AG09309 (cell line): ENCODE data around the gene PTHLH.

Experiments used
- DNase-seq: peaks from one replicate; pipeline ENCODE4 v3.0.0-alpha.2; 2010; ENCODE audit warnings: low read depth
- H3K4me3 ChIP-seq: 2 replicates; pipeline ENCODE4 v1.5.1; 2011; ENCODE audit warnings: mild to moderate bottlenecking, low read depth, low read length, moderate library complexity; ENCODE audit not compliant: control insufficient read depth
- TF ChIP-seq, protein P1 (sequence below): IDR thresholded peaks from 2 replicates; pipeline ENCODE4 v1.5.1; 2011; ENCODE audit warnings: mild to moderate bottlenecking, low read depth, low read length, inconsistent platforms; ENCODE audit not compliant: insufficient read depth, control insufficient read depth; ENCODE audit errors: missing control alignments

PTHLH gene

DNA sequence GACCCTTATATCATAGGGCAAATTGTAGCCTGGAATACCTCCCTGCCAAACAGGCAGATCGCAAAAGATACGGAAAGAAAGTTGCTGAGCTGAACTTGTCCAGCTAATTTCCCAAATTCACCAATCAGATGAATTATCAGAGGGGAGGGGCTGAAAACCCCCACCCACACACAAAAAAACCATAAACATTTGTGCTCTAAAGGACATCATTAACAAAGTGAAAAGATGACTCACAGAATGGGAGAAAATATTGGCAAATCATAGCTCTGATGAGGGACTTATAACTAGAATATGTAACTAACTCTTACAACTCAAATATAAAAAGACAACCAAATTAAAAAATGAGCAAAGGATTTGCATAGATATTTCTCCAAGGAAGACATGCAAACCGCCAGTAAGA is 36.3 kb downstream of the PTHLH start:
- TF ChIP-seq, protein P1, sequence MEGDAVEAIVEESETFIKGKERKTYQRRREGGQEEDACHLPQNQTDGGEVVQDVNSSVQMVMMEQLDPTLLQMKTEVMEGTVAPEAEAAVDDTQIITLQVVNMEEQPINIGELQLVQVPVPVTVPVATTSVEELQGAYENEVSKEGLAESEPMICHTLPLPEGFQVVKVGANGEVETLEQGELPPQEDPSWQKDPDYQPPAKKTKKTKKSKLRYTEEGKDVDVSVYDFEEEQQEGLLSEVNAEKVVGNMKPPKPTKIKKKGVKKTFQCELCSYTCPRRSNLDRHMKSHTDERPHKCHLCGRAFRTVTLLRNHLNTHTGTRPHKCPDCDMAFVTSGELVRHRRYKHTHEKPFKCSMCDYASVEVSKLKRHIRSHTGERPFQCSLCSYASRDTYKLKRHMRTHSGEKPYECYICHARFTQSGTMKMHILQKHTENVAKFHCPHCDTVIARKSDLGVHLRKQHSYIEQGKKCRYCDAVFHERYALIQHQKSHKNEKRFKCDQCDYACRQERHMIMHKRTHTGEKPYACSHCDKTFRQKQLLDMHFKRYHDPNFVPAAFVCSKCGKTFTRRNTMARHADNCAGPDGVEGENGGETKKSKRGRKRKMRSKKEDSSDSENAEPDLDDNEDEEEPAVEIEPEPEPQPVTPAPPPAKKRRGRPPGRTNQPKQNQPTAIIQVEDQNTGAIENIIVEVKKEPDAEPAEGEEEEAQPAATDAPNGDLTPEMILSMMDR, result peak; percentile 8
- DNase-seq, result no peak
- no peak overlapping the region for H3K4me3 ChIP-seq

DNA sequence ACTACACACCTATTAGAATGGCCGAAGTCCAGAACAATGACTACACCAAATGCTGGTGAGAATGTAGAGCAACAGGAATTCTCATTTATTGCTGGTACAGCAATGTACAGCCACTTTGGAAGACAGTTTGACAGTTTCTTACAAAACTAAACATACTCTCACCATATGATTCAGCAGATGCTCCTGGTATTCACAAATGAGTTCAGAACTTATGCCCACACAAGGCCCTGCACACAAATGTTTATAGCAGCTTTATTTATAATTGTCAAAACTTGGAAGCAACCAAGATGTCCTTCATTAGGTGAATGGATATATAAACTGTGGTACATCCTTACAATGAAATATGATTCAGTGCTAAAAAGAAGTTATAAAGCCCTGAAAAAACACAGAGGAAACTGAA is 38.3 kb downstream of the PTHLH start:
- DNase-seq, result no peak
- H3K4me3 ChIP-seq, result no peak overlapping the region

DNA sequence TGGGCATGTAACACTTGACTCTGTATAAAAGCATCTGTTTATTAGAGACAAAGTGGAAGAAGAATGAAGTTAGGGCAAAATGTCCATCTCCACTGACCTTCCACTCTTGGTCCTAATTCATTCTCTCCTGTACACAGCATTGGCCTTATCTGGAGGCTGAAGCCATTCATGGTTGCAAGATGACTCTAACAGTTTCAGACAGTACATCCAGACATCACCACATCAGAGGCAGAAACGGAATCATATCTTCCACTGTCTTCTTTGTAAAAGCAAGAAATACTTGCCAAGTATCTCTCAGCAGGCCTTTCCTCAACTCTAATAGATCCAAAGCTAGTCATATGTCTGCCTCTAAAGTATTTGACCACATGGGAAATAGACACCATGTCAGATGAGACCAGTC is 41.1 kb downstream of the PTHLH start:
- no peak overlapping the region for H3K4me3 ChIP-seq
- TF ChIP-seq, protein P1, result no peak
- no peak for DNase-seq

More for the DNA sequence above, 38.3 kb downstream of the PTHLH start:
- TF ChIP-seq, protein P1, result no peak

DNA sequence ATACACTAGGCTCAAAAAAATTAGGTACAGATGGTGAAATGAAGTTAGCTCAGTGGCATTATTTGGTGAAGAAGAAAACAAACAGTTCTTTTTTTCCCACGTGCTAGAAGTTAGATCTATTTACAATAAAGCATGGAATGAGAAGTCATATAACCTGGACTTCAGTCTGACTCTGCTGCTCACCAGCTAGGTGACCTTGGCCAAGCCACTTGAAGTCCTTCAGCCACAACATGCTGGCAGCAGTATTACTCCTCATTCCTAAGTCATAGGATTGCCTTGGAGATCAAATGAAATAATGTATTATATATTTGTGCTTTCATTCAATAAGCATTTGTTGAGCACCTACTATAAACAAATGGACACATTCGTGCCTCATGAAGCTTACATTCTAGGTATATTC is 45.2 kb downstream of the PTHLH start:
- no peak for DNase-seq
- H3K4me3 ChIP-seq, result no peak overlapping the region
- TF ChIP-seq, protein P1, result no peak

DNA sequence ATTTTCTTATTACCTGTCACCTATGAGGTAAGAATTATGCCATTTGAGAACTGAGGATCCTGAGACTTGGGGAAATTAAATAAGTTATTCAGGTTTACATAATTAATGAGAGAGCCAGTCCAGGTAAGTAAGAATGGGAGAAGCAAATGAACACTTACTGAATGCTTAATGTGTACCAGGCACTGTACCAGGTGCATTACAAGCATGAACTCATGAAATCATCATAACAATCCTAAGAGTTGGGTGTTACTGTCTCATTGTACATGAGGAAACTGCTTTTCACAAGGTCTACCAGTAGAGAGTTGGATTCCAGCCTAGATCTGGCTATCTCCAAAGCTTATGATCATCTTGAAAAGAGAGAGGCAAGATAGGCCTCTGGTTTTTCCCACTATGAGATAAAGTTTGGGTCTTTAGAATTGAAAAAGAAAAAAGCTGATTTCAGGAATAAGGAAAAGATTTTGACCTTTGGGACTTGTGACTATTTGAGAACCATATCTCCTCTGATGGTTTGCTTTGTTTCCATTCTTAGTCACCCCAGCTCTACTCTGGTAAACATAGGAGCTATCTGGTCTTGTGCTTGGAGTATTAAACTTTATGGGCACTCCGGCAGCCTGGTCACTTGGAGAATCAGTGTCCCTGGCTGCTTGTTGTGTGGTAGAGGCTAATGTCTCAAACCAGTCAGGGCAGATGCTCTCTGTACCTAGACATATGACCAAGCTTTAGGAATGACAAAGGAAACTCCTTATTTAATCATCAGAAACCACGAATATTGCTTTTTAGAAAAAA is 48.0 kb downstream of the PTHLH start:
- TF ChIP-seq, protein P1, result no peak
- no peak overlapping the region for H3K4me3 ChIP-seq
- no peak for DNase-seq

DNA sequence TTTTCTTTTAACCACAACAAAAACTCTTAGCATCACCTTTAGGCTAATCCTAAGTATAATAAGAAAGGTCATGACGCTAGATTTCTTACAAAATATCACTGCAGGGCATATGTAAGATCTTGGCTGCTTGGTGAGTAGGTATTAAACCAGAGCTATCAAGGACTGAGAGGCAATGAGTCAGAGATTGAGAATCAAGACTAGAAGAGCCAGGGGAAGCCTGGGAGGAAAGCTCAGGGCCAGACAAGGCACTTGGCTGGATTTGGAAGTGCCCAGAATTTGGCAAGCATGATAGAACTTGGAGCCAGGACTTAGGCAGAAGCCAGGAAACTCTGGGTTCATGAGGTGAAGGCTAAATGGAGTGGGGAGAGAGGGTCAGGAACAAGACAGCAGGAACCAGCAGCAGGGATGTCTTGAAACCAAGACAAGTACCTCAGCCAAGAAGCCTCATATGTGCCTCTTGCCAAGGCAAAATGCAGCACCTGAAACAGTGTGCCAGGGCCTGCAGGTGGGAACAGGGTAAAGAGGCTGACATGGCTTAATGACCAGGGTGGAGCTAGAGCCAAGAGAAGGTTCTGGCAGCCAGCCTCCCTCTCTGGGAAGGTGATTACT is 49.9 kb downstream of the PTHLH start:
- DNase-seq, result peak; percentile 27
- H3K4me3 ChIP-seq, result no peak overlapping the region
- TF ChIP-seq, protein P1, result no peak
